H1 (cell line): ENCODE measurements around the gene EEF1A2.

Experiments used
- CBX5 ChIP-seq: fragments of 300-800, 300-1000 bp; sonication (generic); IDR thresholded peaks from 2 replicates; pipeline ENCODE4 v1.7.1; 2016; ENCODE audit warnings: antibody characterized with exemption, low read length, low read depth
- MAFK ChIP-seq: IDR thresholded peaks from 2 replicates; pipeline ENCODE4 v1.6.1; 2012; ENCODE audit warnings: low read depth, mild to moderate bottlenecking, improper control_type of control experiment, low read length
- MAX ChIP-seq: IDR thresholded peaks from 2 replicates; pipeline ENCODE4 v1.6.1; 2012; ENCODE audit warnings: inconsistent platforms
- NRF1 ChIP-seq: IDR thresholded peaks from 2 replicates; pipeline ENCODE4 v1.6.1; 2011; ENCODE audit warnings: mild to moderate bottlenecking, low read depth, low read length, improper control_type of control experiment
- TBP ChIP-seq: IDR thresholded peaks from 2 replicates; pipeline ENCODE4 v1.6.1; 2011; ENCODE audit warnings: low read depth, low read length, improper control_type of control experiment
- TF ChIP-seq, protein P1 (sequence below), 3 experiments: IDR thresholded peaks; 1 replicate in 2 of 3; 2 replicates in 1 of 3; pipeline versions ENCODE4 v1.5.1 to v1.6.1; 2011; ENCODE audit warnings: low read length in 3 of 3, mild to moderate bottlenecking in 3 of 3, inconsistent platforms in 2 of 3, low read depth in 1 of 3, moderate library complexity in 1 of 3; ENCODE audit not compliant: insufficient read depth in 1 of 3; ENCODE audit errors: control extremely low read depth in 1 of 3

DNA sequence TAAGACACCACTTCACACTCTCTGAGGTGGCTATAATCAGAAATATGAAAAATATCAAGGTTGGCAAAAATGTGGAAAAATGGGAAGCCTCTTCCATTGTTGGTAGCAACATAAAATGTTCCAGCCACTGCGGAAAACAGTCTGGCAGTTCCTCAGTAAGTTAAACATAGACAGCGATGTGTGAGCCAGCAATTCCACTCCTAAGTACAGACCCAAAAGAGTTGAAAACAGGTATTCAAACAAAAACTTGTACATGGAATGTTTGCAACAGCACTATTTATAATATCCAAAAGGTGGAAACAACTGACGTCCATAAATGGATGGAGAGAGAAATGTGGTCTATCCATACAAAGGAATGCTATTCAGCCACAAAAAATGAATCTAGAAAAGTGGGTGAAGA lies 14.3 kb upstream of the EEF1A2 start:
- TF ChIP-seq MAFK (no peak), MAX (no peak), CBX5 (no peak), NRF1 (no peak), TBP (no peak)
- TF ChIP-seq, protein P1, sequence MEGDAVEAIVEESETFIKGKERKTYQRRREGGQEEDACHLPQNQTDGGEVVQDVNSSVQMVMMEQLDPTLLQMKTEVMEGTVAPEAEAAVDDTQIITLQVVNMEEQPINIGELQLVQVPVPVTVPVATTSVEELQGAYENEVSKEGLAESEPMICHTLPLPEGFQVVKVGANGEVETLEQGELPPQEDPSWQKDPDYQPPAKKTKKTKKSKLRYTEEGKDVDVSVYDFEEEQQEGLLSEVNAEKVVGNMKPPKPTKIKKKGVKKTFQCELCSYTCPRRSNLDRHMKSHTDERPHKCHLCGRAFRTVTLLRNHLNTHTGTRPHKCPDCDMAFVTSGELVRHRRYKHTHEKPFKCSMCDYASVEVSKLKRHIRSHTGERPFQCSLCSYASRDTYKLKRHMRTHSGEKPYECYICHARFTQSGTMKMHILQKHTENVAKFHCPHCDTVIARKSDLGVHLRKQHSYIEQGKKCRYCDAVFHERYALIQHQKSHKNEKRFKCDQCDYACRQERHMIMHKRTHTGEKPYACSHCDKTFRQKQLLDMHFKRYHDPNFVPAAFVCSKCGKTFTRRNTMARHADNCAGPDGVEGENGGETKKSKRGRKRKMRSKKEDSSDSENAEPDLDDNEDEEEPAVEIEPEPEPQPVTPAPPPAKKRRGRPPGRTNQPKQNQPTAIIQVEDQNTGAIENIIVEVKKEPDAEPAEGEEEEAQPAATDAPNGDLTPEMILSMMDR (IDR thresholded peaks at IDR 0.05; ENCODE audit: control extremely low read depth in 1 of 3, insufficient read depth in 1 of 3, low read depth in 1 of 3, low read length in 3 of 3): no peak
